Neural cell (in vitro differentiated cells): ENCODE results near the gene NID2. TPM values are rescaled to one million over a fixed set of nuclear protein-coding genes. Genes with fewer than 3 reads are reported as not detected.

ENCODE experiments used
- H2AFZ ChIP-seq: fragments of 200-600, 300-800 bp; sonication (generic), shearing (Covaris generic); 2 replicates; pipeline ENCODE4 v1.6.0; 2014; ENCODE audit warnings: low read depth, mild to moderate bottlenecking, antibody characterized with exemption, low read length, moderate library complexity
- H3F3A ChIP-seq: fragments of 200-600 bp; shearing (Covaris generic); 2 replicates; pipeline ENCODE4 v1.6.1; 2016; ENCODE audit warnings: mild to moderate bottlenecking, moderate library complexity, mixed read lengths, antibody characterized with exemption, low read length; ENCODE audit not compliant: insufficient read depth, poor library complexity, severe bottlenecking
- H3K27ac ChIP-seq: fragments of 200-600, 300-800 bp; sonication (generic), shearing (Covaris generic); 2 replicates; pipeline ENCODE4 v1.5.1; 2014; ENCODE audit warnings: mild to moderate bottlenecking, low read length, moderate library complexity
- H3K27me3 ChIP-seq: fragments of 300-800, 200-600 bp; sonication (generic), shearing (Covaris generic); 2 replicates; pipeline ENCODE4 v1.6.0; 2014; ENCODE audit warnings: mild to moderate bottlenecking, low read depth, low read length, moderate library complexity; ENCODE audit not compliant: insufficient read depth
- H3K36me3 ChIP-seq: fragments of 300-800, 200-600 bp; sonication (generic), shearing (Covaris generic); 2 replicates; pipeline ENCODE4 v1.5.1; 2014; ENCODE audit warnings: mild to moderate bottlenecking, antibody characterized with exemption, low read length, moderate library complexity; ENCODE audit not compliant: insufficient read depth
- H3K4me2 ChIP-seq: fragments of 300-800, 200-600 bp; sonication (generic), shearing (Covaris generic); 2 replicates; pipeline ENCODE4 v1.6.0; 2014; ENCODE audit warnings: mild to moderate bottlenecking, low read length
- H3K4me3 ChIP-seq: fragments of 300-800, 200-600 bp; sonication (generic), shearing (Covaris generic); 2 replicates; pipeline ENCODE4 v1.5.1; 2014; ENCODE audit warnings: mild to moderate bottlenecking, low read length, moderate library complexity
- H3K79me2 ChIP-seq: fragments of 200-600 bp; shearing (Covaris generic); replicated peaks from 2 replicates; pipeline ENCODE4 v1.6.0; 2014; ENCODE audit warnings: mild to moderate bottlenecking, low read length, moderate library complexity; ENCODE audit not compliant: insufficient read depth
- H3K9ac ChIP-seq: fragments of 300-800, 200-600 bp; sonication (generic), shearing (Covaris generic); 2 replicates; pipeline ENCODE4 v1.6.1; 2016; ENCODE audit warnings: mild to moderate bottlenecking, low read length, mixed read lengths
- H3K9me2 ChIP-seq: fragments of 200-600 bp; shearing (Covaris generic); 2 replicates; pipeline ENCODE4 v1.6.1; 2016; ENCODE audit warnings: mild to moderate bottlenecking, low read length, mixed read lengths; ENCODE audit not compliant: insufficient read depth
- H3K9me3 ChIP-seq: fragments of 200-600, 300-800 bp; sonication (generic), shearing (Covaris generic); 2 replicates; pipeline ENCODE4 v1.6.1; 2016; ENCODE audit warnings: mild to moderate bottlenecking, mixed run types, low read length, moderate library complexity, mixed read lengths
- H4K20me1 ChIP-seq: fragments of 200-600 bp; shearing (Covaris generic); 2 replicates; pipeline ENCODE4 v1.6.1; 2016; ENCODE audit warnings: mild to moderate bottlenecking, mixed run types; ENCODE audit not compliant: insufficient read depth
- CTCF ChIP-seq: fragments of 450-650 bp; IDR thresholded peaks from 2 replicates; pipeline ENCODE4 v1.5.1; 2014; ENCODE audit warnings: antibody characterized with exemption, mild to moderate bottlenecking, moderate library complexity; ENCODE audit not compliant: poor library complexity, severe bottlenecking
- EP300 ChIP-seq: fragments of 450-650 bp; conservative IDR thresholded peaks from 2 replicates; pipeline ENCODE4 v1.6.1; 2014; ENCODE audit warnings: antibody characterized with exemption, mild to moderate bottlenecking, moderate library complexity; ENCODE audit not compliant: poor library complexity, severe bottlenecking
- EZH2 ChIP-seq: fragments of 200-600, 300-800 bp; shearing (Covaris generic), sonication (generic); IDR thresholded peaks from 2 replicates; pipeline ENCODE4 v1.6.1; 2014; ENCODE audit warnings: antibody characterized with exemption, low read length, borderline replicate concordance, mild to moderate bottlenecking; ENCODE audit not compliant: insufficient read depth, poor library complexity, severe bottlenecking
- MXI1 ChIP-seq: fragments of 450-650 bp; conservative IDR thresholded peaks from 2 replicates; pipeline ENCODE4 v1.6.1; 2014; ENCODE audit warnings: antibody characterized with exemption, mild to moderate bottlenecking; ENCODE audit not compliant: poor library complexity, severe bottlenecking
- POLR2AphosphoS5 ChIP-seq: IDR thresholded peaks from 2 replicates; pipeline ENCODE4 v1.6.1; 2012
- RAD21 ChIP-seq: fragments of 450-650 bp; conservative IDR thresholded peaks from 2 replicates; pipeline ENCODE4 v1.6.1; 2014; ENCODE audit warnings: antibody characterized with exemption, mild to moderate bottlenecking, moderate library complexity
- SMC3 ChIP-seq: fragments of 450-650 bp; conservative IDR thresholded peaks from 2 replicates; pipeline ENCODE4 v1.6.1; 2014; ENCODE audit warnings: antibody characterized with exemption, mild to moderate bottlenecking, moderate library complexity; ENCODE audit not compliant: poor library complexity
- TAF1 ChIP-seq: IDR thresholded peaks from 2 replicates; pipeline ENCODE4 v1.6.1; 2012; ENCODE audit warnings: low read depth
- polyA plus RNA-seq: library from polyadenylated mRNA; depleted of rRNA; stranded (reverse); fragments of >200 nt; gene quantifications from 2 replicates; pipeline ENCODE4 v1.2.3, GENCODE V29; 2014
- TF ChIP-seq, protein P1 (sequence below): IDR thresholded peaks from 2 replicates; pipeline ENCODE4 v1.6.1; 2012; ENCODE audit warnings: borderline replicate concordance

Gene NID2
- polyA plus RNA-seq, 1 donor from 2014 or later, result 1.1 TPM

DNA sequence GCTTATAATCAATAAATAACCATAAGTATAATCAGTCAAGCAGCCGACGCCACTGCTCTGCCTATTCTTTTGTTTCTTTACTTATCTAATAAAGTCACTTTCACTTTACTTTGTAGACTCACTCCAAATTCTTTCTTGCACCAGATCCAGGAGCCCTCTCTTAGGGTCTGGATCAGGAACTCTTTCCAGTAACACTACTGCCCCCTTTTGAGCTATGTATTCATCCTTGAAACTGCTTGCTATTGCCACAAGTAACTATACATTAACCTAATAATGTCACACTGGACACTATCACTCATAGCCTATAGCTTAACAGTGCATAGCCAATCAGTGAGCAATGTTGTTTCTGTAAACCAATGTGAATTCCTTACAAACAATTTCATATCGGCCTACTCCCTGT, 2.8 kb upstream of the NID2 start:
- Histone ChIP-seq H3K79me2 (no peaks in the 10 kb centered on the region), H3K4me2 (no peak overlapping the region), H3K27me3 (peaks cover 53% of the 10 kb centered on the region), H3K36me3 (no peaks in the 10 kb centered on the region), H3K27ac (no peak overlapping the region), H3K4me3 (no peak overlapping the region), H3K9ac (no peak overlapping the region), H3K9me3 (no peaks in the 10 kb centered on the region), H3F3A (no peaks in the 10 kb centered on the region), H3K9me2 (no peaks in the 10 kb centered on the region), H2AFZ (no peak overlapping the region), H4K20me1 (no peaks in the 10 kb centered on the region)
- TF ChIP-seq TAF1 (no peak), EZH2 (no peak), POLR2AphosphoS5 (no peak), RAD21 (no peak), EP300 (no peak), SMC3 (no peak), MXI1 (no peak), CTCF (no peak)
- TF ChIP-seq, protein P1, sequence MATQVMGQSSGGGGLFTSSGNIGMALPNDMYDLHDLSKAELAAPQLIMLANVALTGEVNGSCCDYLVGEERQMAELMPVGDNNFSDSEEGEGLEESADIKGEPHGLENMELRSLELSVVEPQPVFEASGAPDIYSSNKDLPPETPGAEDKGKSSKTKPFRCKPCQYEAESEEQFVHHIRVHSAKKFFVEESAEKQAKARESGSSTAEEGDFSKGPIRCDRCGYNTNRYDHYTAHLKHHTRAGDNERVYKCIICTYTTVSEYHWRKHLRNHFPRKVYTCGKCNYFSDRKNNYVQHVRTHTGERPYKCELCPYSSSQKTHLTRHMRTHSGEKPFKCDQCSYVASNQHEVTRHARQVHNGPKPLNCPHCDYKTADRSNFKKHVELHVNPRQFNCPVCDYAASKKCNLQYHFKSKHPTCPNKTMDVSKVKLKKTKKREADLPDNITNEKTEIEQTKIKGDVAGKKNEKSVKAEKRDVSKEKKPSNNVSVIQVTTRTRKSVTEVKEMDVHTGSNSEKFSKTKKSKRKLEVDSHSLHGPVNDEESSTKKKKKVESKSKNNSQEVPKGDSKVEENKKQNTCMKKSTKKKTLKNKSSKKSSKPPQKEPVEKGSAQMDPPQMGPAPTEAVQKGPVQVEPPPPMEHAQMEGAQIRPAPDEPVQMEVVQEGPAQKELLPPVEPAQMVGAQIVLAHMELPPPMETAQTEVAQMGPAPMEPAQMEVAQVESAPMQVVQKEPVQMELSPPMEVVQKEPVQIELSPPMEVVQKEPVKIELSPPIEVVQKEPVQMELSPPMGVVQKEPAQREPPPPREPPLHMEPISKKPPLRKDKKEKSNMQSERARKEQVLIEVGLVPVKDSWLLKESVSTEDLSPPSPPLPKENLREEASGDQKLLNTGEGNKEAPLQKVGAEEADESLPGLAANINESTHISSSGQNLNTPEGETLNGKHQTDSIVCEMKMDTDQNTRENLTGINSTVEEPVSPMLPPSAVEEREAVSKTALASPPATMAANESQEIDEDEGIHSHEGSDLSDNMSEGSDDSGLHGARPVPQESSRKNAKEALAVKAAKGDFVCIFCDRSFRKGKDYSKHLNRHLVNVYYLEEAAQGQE, result no peak

- Histone ChIP-seq H3F3A (no peaks in the 10 kb centered on the region), H2AFZ (no peak overlapping the region), H3K36me3 (no peaks in the 10 kb centered on the region), H3K4me2 (no peak overlapping the region), H3K9ac (no peak overlapping the region), H3K79me2 (no peaks in the 10 kb centered on the region), H3K27me3 (peaks cover 61% of the 10 kb centered on the region), H3K27ac (no peak overlapping the region), H3K9me2 (no peaks in the 10 kb centered on the region), H4K20me1 (no peaks in the 10 kb centered on the region), H3K4me3 (no peak overlapping the region), H3K9me3 (no peaks in the 10 kb centered on the region)
- TF ChIP-seq EP300, result no peak
- no peak for TF ChIP-seq EZH2
- no peak for TF ChIP-seq MXI1
- TF ChIP-seq SMC3, result no peak
- no peak for TF ChIP-seq CTCF
- no peak for TF ChIP-seq TAF1
- no peak for TF ChIP-seq RAD21
- TF ChIP-seq POLR2AphosphoS5, result no peak
- TF ChIP-seq, protein P1, result no peak
Measured at GRCh38 chr14:52070051-52070431, 1.2 kb upstream of the NID2 start.
